Measurements from ENCODE around the gene TTLL1. TPM values are rescaled to one million over a fixed set of nuclear protein-coding genes. Genes with fewer than 3 reads are reported as not detected.

The TTLL1 gene
- total RNA-seq, 1 experiment from 2014 or later, result 3.3 TPM

DNA sequence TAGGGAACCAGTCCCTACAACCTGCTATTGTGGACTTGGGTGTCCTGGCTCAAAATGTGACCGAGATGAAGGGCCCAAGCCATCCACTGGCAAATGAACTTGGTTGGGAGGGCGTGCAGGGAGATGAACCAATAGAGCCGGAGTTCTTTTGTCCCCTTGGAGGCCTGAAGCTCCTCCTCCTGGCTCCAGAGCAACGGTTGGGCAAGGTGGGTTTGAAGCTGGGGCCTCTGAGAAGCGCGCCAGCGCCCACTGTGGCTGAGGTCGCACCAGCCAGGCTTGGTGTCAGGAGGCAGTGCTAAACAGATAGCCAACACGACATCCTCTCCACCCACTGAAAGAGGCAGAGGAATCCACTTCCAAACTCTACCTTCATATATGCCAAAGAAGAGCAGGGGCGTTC, 38.2 kb downstream of the TTLL1 start:
- BruUV-seq (replicated peaks), result no TSS peak

DNA sequence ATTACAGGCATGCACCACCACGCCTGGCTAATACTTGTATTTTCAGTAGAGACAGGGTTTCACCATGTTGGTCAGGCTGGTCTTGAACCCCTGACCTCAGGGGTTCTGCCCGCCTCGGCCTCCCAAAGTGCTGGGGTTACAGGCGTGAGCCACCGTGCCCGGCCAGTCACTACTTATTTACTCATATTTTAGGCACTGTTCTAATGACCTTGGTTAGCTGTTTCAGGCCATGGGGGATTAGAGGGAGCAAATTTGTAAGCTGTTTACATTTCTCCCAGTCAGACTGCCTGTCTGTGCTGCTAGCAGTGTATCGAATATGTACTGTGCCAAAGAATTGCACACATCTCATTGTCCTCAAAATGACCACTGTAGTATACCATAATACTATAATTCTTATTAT, 41.6 kb downstream of the TTLL1 start:
- no peak overlapping the region for H3K27ac Mint-ChIP-seq (ENCODE audit: unreplicated experiment)
- no peaks in the 10 kb centered on the region for H3K27me3 Mint-ChIP-seq (ENCODE audit: unreplicated experiment)
- CTCF ChIA-PET, result no interaction called here
- intact Hi-C loops (cut with micrococcal nuclease; ENCODE audit: unreplicated experiment), result no loop called here
- H3K9me3 Mint-ChIP-seq (ENCODE audit: low read depth, unreplicated experiment), result no peaks in the 10 kb centered on the region
- BruUV-seq (replicated peaks), result no TSS peak
- H3K4me1 Mint-ChIP-seq (ENCODE audit: low read depth, unreplicated experiment), result no peaks in the 10 kb centered on the region
- no peaks in the 10 kb centered on the region for H3K36me3 Mint-ChIP-seq (ENCODE audit: insufficient read depth, unreplicated experiment)
- TF ChIP-seq, protein P1, sequence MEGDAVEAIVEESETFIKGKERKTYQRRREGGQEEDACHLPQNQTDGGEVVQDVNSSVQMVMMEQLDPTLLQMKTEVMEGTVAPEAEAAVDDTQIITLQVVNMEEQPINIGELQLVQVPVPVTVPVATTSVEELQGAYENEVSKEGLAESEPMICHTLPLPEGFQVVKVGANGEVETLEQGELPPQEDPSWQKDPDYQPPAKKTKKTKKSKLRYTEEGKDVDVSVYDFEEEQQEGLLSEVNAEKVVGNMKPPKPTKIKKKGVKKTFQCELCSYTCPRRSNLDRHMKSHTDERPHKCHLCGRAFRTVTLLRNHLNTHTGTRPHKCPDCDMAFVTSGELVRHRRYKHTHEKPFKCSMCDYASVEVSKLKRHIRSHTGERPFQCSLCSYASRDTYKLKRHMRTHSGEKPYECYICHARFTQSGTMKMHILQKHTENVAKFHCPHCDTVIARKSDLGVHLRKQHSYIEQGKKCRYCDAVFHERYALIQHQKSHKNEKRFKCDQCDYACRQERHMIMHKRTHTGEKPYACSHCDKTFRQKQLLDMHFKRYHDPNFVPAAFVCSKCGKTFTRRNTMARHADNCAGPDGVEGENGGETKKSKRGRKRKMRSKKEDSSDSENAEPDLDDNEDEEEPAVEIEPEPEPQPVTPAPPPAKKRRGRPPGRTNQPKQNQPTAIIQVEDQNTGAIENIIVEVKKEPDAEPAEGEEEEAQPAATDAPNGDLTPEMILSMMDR (IDR thresholded peaks at IDR 0.05; ENCODE audit: unreplicated experiment), result no peak
- no peak for DNase-seq
- no peak overlapping the region for H3K4me3 Mint-ChIP-seq (ENCODE audit: low read depth, unreplicated experiment)

More for the DNA sequence above, 38.2 kb downstream of the TTLL1 start:
- no peak overlapping the region for H3K27ac Mint-ChIP-seq (ENCODE audit: unreplicated experiment)
- no peaks in the 10 kb centered on the region for H3K9me3 Mint-ChIP-seq (ENCODE audit: low read depth, unreplicated experiment)
- no peaks in the 10 kb centered on the region for H3K36me3 Mint-ChIP-seq (ENCODE audit: insufficient read depth, unreplicated experiment)
- no peaks in the 10 kb centered on the region for H3K4me1 Mint-ChIP-seq (ENCODE audit: low read depth, unreplicated experiment)
- intact Hi-C loops (cut with micrococcal nuclease; ENCODE audit: unreplicated experiment), result no loop called here
- no peak overlapping the region for H3K4me3 Mint-ChIP-seq (ENCODE audit: low read depth, unreplicated experiment)
- TF ChIP-seq, protein P1 (IDR thresholded peaks at IDR 0.05; ENCODE audit: unreplicated experiment), result no peak
- CTCF ChIA-PET, result no interaction called here
- H3K27me3 Mint-ChIP-seq (ENCODE audit: unreplicated experiment), result no peaks in the 10 kb centered on the region
- DNase-seq, result no peak

DNA sequence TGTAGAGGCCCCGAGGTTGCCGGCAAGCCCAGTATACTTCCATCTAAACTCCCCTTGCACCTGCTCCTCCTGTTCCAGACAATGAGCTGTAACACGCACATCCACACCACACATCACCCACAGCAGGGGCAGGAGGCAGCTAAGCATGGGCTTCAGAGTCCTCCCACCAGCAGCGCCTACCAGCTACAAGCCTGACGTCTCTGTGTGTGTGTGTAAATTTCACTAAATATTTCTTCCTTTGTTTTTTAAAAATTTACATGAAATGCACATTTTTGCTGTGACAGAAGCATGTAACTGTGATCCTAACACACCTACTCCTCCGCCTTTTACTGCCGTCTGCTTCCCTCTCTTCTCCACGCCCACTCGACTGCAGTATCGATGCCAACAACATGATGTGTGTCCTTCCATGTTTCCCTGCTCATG, 44.9 kb downstream of the TTLL1 start:
- intact Hi-C loops (cut with micrococcal nuclease; ENCODE audit: unreplicated experiment), result no loop called here
- H3K27me3 Mint-ChIP-seq (ENCODE audit: unreplicated experiment), result no peaks in the 10 kb centered on the region
- H3K4me3 Mint-ChIP-seq (ENCODE audit: low read depth, unreplicated experiment), result no peak overlapping the region
- TF ChIP-seq, protein P1 (IDR thresholded peaks at IDR 0.05; ENCODE audit: unreplicated experiment), result no peak
- H3K36me3 Mint-ChIP-seq (ENCODE audit: insufficient read depth, unreplicated experiment), result no peaks in the 10 kb centered on the region
- CTCF ChIA-PET, result interaction anchor here (0.8 to 1.2 kb wide), 2 partner anchors 10 to 46 kb away, joined by 4 to 5 read pairs; no protein-coding TSS in a partner anchor
- no peaks in the 10 kb centered on the region for H3K4me1 Mint-ChIP-seq (ENCODE audit: low read depth, unreplicated experiment)
- no peak overlapping the region for H3K27ac Mint-ChIP-seq (ENCODE audit: unreplicated experiment)
- BruUV-seq (replicated peaks), result no TSS peak
- H3K9me3 Mint-ChIP-seq (ENCODE audit: low read depth, unreplicated experiment), result no peaks in the 10 kb centered on the region
- DNase-seq, result no peak

DNA sequence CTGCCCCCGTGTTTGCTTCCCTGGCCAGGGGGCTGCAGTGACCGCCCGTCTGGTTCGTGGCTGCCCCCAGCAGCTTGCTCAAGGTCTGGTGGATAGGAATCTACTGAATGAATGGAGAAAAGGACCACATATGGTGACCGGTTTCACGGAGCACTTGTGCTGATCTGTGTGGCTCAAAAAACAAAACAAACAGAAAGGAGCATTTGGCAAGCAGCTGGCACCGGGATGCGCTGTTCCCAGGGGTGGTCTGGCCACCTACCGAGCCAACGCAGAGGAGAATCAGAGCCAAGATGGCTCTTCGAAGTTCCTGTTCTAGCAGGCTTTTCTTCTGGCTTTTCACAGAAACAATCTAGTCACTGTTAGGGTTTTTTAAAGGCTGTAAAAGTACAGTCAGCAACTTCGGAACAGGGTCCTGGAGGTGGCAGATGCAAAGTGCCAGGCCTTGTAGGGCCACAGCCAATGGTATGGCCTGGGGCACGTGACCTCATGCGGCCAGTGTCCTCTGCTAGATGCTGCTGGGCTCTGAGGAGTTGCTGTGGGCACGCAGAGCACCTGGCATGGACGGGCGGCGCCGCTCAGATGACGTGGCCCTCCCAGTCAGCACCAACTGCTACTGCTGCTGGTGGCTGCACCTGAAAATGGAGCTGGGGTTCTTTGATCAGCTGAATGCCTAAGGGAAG, 47.0 kb downstream of the TTLL1 start:
- TF ChIP-seq, protein P1 (IDR thresholded peaks at IDR 0.05; ENCODE audit: unreplicated experiment), result no peak
- Mint-ChIP-seq H3K4me3 (ENCODE audit: low read depth, unreplicated experiment) (no peak overlapping the region), H3K27ac (ENCODE audit: unreplicated experiment) (no peak overlapping the region), H3K9me3 (ENCODE audit: low read depth, unreplicated experiment) (no peaks in the 10 kb centered on the region), H3K4me1 (ENCODE audit: low read depth, unreplicated experiment) (no peaks in the 10 kb centered on the region), H3K27me3 (ENCODE audit: unreplicated experiment) (no peaks in the 10 kb centered on the region), H3K36me3 (ENCODE audit: insufficient read depth, unreplicated experiment) (no peaks in the 10 kb centered on the region)
- CTCF ChIA-PET, result no interaction called here
- intact Hi-C loops (cut with micrococcal nuclease; ENCODE audit: unreplicated experiment), result no loop called here
- BruUV-seq (replicated peaks), result no TSS peak
- no peak for DNase-seq
